GM12874 (cell line): ENCODE data around the gene DNM3.

Source experiments
- TF ChIP-seq, protein P1 (sequence below): IDR thresholded peaks from 2 replicates; pipeline ENCODE4 v1.5.1; 2011; ENCODE audit warnings: low read depth, mild to moderate bottlenecking, control low read depth, low read length, moderate library complexity; ENCODE audit not compliant: insufficient read depth

Gene DNM3

GRCh38 chr1:172239901-172240300 lies 398.6 kb downstream of the DNM3 start:
- TF ChIP-seq, protein P1, sequence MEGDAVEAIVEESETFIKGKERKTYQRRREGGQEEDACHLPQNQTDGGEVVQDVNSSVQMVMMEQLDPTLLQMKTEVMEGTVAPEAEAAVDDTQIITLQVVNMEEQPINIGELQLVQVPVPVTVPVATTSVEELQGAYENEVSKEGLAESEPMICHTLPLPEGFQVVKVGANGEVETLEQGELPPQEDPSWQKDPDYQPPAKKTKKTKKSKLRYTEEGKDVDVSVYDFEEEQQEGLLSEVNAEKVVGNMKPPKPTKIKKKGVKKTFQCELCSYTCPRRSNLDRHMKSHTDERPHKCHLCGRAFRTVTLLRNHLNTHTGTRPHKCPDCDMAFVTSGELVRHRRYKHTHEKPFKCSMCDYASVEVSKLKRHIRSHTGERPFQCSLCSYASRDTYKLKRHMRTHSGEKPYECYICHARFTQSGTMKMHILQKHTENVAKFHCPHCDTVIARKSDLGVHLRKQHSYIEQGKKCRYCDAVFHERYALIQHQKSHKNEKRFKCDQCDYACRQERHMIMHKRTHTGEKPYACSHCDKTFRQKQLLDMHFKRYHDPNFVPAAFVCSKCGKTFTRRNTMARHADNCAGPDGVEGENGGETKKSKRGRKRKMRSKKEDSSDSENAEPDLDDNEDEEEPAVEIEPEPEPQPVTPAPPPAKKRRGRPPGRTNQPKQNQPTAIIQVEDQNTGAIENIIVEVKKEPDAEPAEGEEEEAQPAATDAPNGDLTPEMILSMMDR: no peak

GRCh38 chr1:172241540-172241939 lies 400.2 kb downstream of the DNM3 start:
- TF ChIP-seq, protein P1: no peak

DNA sequence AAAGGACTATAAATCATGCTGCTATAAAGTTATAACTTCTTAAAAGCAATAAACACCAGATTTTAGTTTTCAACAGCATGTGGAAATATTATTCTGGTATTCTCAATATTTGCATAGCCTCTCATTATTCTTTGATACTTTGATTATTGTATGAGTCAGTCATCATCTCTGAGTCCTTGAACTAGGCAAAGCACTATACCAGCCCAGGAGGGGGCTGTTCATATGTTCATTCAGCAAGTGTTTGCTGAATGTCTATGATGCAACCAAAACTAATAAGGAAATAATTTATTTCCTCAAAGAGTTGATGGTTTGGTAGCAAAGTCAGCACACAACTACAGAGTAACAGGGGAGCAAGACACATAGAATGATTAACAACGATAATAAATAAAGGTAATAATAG lies 403.6 kb downstream of the DNM3 start:
- TF ChIP-seq, protein P1: no peak

DNA sequence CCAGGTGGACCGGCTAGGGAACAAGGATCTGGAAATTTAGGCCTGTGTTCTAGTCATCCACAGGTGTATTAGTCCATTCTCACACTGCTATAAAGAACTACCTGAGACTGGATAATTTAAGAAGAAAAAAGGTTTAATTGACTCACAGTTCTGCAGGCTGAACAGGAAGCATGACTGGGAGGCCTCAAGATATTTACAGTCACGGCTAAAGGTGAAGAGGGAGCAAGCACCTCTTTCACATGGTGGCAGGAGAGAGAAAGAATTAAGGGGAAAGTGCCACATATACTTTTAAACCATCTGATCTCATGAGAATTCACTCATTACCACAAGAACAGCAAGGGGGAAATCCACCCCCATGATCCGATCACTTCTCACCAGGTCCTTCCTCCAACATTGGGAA lies 404.5 kb downstream of the DNM3 start:
- TF ChIP-seq, protein P1: no peak

DNA sequence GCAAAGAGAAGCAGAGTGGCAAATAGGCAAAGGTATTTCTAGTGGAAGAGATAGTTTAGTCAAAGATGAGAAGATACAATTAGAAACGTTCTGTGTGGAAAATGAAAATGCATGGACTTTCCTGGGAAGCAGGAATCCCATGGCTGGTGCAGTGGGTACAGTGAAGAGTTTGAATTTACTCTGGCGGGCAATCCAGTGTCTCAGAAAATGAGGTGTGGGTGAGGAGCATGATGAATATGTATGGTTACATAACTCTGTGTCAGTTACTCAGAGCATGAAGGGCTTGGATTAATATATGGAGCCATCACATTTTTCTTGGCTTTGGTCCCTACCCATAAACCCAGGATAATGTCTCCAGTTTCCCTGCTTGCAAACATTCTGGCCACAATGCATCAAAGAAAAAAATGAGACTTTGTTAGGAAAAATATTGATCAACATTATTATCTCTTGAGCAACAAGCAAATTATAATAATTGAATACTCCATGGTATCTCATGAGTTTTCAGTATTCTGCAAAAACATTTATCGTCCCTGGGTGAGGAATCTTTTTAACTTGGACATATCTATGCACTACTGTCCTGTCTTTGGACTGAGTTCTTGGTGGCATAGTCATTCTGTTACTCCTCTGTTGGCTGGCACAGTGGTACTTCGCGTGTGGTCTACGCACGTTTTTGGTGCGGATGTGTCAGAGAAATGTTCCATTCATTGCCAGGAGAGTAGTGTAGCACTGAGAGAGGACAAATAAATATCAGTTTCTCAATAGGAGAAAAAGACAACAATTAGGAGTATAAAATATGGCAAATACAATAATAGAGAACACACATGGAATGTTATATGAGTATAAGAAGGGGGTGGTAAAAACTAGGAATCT lies 405.5 kb downstream of the DNM3 start:
- TF ChIP-seq, protein P1: no peak

DNA sequence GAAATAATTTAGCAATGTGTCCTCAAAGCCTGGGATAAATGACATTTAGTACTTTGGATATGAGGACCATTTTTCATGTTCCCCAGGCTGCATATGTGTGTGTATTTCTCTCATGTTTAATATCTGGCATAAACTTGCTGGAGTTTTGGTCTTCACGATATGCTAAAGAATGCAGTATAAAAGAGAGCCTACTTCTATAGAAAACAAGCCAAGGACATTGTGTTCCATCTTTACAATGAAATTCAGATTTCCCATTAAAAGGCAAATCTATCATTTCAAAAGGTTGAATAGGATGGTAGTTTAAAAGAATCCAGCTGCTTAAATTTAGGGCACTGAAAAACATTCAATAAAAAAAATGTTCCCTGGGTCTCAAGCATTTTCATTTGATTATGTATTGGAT lies 410.2 kb downstream of the DNM3 start:
- TF ChIP-seq, protein P1: no peak

DNA sequence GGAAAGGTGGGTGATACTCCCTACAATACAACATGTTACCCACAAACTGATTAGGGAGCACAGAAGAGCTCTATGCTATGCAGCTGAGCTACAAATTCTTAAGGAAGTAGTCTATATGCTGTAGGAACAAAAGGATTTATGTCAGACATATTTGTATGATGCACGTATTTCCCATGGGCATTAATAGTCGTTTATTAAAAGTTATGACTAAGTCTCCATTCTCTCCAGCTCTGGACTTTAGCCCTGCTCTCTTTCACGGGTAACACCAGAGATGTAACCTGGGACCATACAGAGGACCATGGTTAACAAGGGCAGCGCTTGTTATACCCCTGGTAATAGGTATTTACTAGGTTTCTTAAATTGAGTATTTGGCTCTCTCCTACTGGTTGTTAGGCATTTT lies 411.0 kb downstream of the DNM3 start:
- TF ChIP-seq, protein P1: no peak

GRCh38 chr1:172252958-172253357 lies 411.7 kb downstream of the DNM3 start:
- TF ChIP-seq, protein P1: no peak
